Measurements from ENCODE around the gene PLXNA4.

- no peak for TF ChIP-seq CTCF (IDR thresholded peaks at IDR 0.05)
- TF ChIP-seq POLR2A (IDR thresholded peaks at IDR 0.05), result no peak
Measured at GRCh38 chr7:132511387-132511786, 64.9 kb downstream of the PLXNA4 start.

Data from body of pancreas (tissue), 4 donors.